Muscle layer of duodenum (tissue), 2 donors: ENCODE data around the gene LMLN.
"Not testable (repeated sequence)": the region's sequence is repeated elsewhere in the genome, so short reads cannot be mapped to it uniquely, and the experiment has no call there.

Source experiments
- H3K27ac ChIP-seq: one replicate; pipeline ENCODE4 v1.7.0; 2013; ENCODE audit warnings: mild to moderate bottlenecking, low read length
- H3K27me3 ChIP-seq: one replicate; pipeline ENCODE4 v1.7.0; 2013; ENCODE audit warnings: low read depth, mild to moderate bottlenecking, control low read depth, low read length
- H3K36me3 ChIP-seq, 2 donors: one replicate each; pipeline ENCODE4 v1.7.0; 2013; ENCODE audit warnings: low read length in 2 of 2, control low read depth in 1 of 2, mild to moderate bottlenecking in 1 of 2; ENCODE audit not compliant: insufficient read depth in 2 of 2, control insufficient read depth in 1 of 2
- H3K4me1 ChIP-seq, 2 donors: one replicate each; pipeline ENCODE4 v1.7.0; 2013; ENCODE audit warnings: low read length in 2 of 2, mild to moderate bottlenecking in 2 of 2, control low read depth in 1 of 2, moderate library complexity in 1 of 2; ENCODE audit not compliant: insufficient read depth in 2 of 2, control insufficient read depth in 1 of 2
- H3K4me3 ChIP-seq, 2 donors: one replicate each; pipeline ENCODE4 v1.7.0; 2013; ENCODE audit warnings: low read length in 2 of 2, low read depth in 1 of 2, mild to moderate bottlenecking in 1 of 2
- H3K9me3 ChIP-seq, 2 donors: one replicate each; pipeline ENCODE4 v1.7.0; 2013; ENCODE audit warnings: low read length in 2 of 2, control low read depth in 1 of 2, mild to moderate bottlenecking in 1 of 2; ENCODE audit not compliant: control insufficient read depth in 1 of 2
- donor health status: healthy.

LMLN gene

GRCh38 chr3:197959891-197960693, at the start of gene LMLN:
TSS of gene LMLN (plus strand) at chr3:197960217. CDS start at chr3:197960246, 29 bp downstream.
- Histone ChIP-seq H3K4me3 (peak within 1 kb of the TSS; percentile 89 to 97), H3K27me3 (no peaks in the 10 kb centered on the region), H3K4me1 (peaks cover 6 to 26% of the 10 kb centered on the region in 2 donors), H3K27ac (peak within 1 kb of the TSS; percentile 83), H3K36me3 (peaks cover 12 to 27% of the 10 kb centered on the region in 2 donors), H3K9me3 (no peaks in the 10 kb centered on the region)

DNA sequence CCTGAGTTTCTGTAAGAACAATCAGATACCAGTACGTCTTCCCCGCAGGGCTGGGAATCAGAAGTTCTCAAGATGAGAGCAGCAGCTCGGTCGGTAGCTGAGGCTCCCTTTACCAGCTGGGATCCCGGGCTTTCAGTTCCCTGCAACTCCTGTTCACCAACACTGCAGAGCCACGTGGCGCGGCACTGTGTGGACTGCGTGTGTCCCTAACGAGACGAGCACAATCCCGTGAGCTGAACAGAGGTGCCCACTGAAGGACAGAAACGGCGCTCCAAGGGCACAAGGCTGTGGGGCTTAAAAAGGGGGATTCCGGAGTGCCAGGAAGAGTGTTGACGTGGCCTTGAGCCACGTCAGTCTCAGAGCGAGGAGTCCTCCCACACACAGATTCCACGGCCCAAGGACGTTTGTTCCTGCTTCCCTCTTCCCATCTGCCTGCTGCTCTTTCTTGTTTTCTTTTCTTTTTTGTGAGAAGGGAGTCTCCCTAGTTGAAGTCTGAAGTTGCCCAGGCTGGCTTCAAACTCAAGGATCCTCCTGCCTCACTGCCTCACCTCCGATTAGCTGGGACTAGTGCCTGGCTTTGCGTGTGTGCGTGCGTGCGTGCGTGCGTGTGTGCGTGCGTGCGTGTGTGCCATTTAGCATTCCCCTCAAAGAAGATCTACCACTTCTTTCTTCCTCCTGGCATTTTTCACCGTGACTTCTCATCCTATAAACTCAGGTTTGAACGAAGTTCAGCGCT, 47.1 kb upstream of the LMLN start:
- Histone ChIP-seq H3K9me3 (no peaks in the 10 kb centered on the region), H3K4me1 (no peaks in the 10 kb centered on the region), H3K4me3 (no peak overlapping the region), H3K27me3 (no peaks in the 10 kb centered on the region), H3K36me3 (no peaks in the 10 kb centered on the region), H3K27ac (no peak overlapping the region)

- Histone ChIP-seq H3K27ac (no peak overlapping the region), H3K36me3 (no peaks in the 10 kb centered on the region)
Observed at GRCh38 chr3:197913641-197914380, 46.2 kb upstream of the LMLN start.

DNA sequence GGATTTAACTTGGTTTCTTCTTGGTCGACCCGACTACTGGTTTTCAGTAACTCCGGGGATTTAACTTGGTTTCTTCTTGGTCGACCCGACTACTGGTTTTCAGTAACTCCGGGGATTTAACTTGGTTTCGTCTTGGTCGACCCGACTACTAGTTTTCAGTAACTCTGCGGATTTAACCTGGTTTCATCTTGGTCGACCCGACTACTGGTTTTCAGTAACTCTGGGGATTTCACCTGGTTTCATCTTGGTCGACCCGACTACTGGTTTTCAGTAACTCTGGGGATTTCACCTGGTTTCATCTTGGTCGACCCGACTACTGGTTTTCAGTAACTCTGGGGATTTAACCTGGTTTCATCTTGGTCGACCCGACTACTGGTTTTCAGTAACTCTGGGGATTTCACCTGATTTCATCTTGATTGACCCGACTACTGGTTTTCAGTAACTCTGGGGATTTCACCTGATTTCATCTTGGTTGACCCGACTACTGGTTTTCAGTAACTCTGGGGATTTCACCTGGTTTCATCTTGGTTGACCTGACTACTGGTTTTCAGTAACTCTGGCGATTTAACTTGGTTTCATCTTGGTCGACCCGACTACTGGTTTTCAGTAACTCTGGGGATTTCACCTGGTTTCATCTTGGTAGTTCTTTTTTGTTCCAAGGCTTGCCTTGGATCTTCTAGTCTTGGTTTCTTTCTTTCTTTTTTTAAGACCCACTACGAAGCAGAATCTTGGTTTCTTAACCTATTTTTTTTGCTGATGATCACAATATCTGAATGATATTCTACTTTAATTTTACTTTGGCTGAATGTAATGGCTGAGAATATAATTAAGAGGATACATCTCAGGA, 38.4 kb upstream of the LMLN start:
- H3K36me3 ChIP-seq, H3K4me1 ChIP-seq, H3K27ac ChIP-seq, H3K27me3 ChIP-seq, H3K9me3 ChIP-seq, H3K4me3 ChIP-seq: not testable (repeated sequence)

More at GRCh38 chr3:197913641-197914380, 46.2 kb upstream of the LMLN start:
- Histone ChIP-seq H3K4me1 (no peaks in the 10 kb centered on the region), H3K27me3 (no peaks in the 10 kb centered on the region), H3K4me3 (no peak overlapping the region), H3K9me3 (no peaks in the 10 kb centered on the region)

GRCh38 chr3:197926418-197926817, 33.6 kb upstream of the LMLN start:
- no peaks in the 10 kb centered on the region for H3K27me3 ChIP-seq
- H3K4me1 ChIP-seq, result no peaks in the 10 kb centered on the region
- H3K36me3 ChIP-seq, result peaks cover 10 to 15% of the 10 kb centered on the region in 2 donors
- no peak overlapping the region for H3K27ac ChIP-seq
- no peaks in the 10 kb centered on the region for H3K9me3 ChIP-seq
- no peak overlapping the region for H3K4me3 ChIP-seq

DNA sequence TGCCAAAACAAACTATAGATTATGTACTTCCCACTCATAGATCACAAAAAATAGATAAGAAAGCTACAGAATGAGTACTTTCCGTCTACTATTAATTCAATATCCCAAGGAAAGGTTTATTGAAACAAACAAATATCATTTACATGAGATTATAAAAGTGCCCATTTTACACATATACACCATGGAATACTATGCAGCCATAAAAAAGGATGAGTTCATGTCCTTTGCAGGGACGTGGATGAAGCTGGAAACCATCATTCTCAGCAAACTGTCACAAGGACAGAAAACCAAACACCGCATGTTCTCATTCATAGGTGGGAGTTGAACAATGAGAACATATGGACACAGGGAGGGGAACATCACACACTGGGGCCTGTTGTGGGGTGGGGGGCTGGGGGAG, 32.4 kb upstream of the LMLN start:
- not testable (repeated sequence) for H3K4me3 ChIP-seq, H3K9me3 ChIP-seq

DNA sequence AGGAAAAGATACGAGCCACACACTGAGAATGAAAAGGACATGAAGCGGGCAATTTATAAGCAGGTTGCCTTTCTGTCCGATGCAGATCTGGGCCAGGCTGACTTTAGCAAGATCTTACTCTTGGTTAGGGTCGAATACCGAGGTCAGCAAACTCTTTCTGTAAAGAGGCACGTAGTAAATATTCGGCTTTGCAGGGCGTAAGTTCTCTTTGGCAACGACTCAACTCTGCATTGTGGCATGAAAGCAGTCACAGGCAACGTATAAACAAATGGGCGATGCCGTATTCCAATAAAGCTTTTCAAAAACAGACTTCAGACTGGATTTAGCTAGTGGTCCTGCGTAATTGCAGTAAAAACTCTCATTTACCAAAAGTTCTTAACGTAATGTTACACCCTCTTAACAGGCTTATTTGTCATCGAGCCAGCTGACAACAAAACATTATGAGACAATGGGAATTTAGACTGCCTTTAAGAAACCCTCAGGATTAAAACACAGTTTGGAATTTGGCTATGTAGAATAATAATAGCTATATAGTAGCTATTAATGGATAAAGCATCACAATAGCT, 23.1 kb upstream of the LMLN start:
- Histone ChIP-seq H3K4me3 (no peak overlapping the region), H3K4me1 (no peaks in the 10 kb centered on the region), H3K9me3 (no peaks in the 10 kb centered on the region)

More for the DNA sequence above, 32.4 kb upstream of the LMLN start:
- H3K27ac ChIP-seq, H3K4me1 ChIP-seq, H3K27me3 ChIP-seq: not testable (repeated sequence)
- H3K36me3 ChIP-seq, result peaks cover 10 to 15% of the 10 kb centered on the region in 2 donors

DNA sequence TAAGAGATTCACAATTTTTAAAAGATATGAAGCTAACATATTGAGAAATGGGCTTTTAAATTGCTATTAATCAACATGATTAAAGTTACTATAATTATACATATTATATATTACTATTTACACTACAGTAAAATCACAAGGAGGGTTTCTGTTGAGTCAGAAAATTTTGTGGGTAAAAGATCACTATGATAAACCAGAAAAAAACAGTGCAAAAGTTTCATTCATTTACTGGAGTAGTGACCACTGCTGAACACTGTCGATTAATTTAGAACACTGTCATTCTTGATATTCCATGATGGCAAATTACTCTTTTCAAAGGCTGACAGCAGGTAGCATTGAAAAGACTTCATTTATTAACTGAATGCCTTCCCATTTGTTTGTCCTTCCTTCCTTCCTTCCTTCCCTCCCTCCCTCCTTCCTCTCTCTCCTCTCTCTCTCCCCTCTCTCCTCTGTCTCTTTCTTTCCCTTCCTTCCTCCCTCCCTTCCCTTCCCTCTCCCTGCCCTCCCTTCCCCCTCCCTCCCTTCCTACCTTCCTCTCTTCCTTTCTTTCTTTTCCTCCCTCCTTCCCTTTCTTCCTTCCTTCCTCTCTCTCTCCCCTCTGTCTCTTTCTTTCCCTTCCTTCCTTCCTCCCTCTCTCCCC, 19.2 kb upstream of the LMLN start:
- Histone ChIP-seq H3K27ac (no peak overlapping the region), H3K4me3 (no peak overlapping the region), H3K27me3 (no peaks in the 10 kb centered on the region), H3K4me1 (no peaks in the 10 kb centered on the region), H3K9me3 (no peaks in the 10 kb centered on the region), H3K36me3 (peaks cover 0 to 8% of the 10 kb centered on the region in 2 donors)

More for the DNA sequence above, 23.1 kb upstream of the LMLN start:
- Histone ChIP-seq H3K36me3 (no peaks in the 10 kb centered on the region), H3K27me3 (no peaks in the 10 kb centered on the region), H3K27ac (no peak overlapping the region)

GRCh38 chr3:197942956-197943556, 17.0 kb upstream of the LMLN start:
- H3K27ac ChIP-seq, result no peak overlapping the region
- H3K4me1 ChIP-seq, result no peaks in the 10 kb centered on the region
- H3K4me3 ChIP-seq, result no peak overlapping the region
- H3K27me3 ChIP-seq, result no peaks in the 10 kb centered on the region
- peaks cover 0 to 8% of the 10 kb centered on the region in 2 donors for H3K36me3 ChIP-seq
- no peaks in the 10 kb centered on the region for H3K9me3 ChIP-seq
